GM19035 (cell line): ENCODE measurements around the gene TRPC4AP.

Experiments used
- ATAC-seq: cut with Tn5 transposase; IDR thresholded peaks from one replicate; pipeline ENCODE4 v1.9.1; 2021; ENCODE audit not compliant: unreplicated experiment

Gene TRPC4AP

DNA sequence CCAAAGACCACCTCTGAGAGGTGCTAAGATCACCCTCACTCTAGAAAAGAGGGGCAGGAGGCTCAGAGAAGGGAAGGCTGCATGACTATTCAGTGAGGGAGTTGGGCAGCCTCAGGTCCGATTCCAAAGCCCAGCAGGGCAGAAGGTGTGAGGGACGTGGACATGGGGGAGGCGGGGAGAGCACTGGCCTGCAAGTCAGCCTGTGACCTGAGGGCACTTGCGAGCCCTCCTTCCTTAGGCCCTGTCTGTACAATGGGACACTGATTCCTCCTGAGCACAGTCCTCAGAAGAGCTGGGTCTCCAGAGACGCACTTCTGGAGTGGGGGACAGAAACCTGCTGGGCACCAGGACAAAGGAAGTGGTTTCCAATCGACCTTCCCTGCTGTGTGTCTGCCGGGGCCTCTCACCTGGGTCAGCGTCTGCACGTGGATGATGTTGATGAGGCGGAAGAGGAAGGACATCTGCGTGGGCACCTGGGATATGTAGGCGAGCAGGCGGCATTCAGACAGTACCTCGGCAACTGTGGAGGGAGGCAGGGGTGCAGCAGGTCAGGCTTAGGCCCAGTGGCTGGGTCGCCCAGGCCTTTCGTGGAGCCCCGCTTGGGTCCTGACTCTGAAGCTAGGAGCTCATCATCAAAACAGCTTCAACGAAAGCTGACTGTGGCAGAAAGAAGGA, 88.4 kb downstream of the TRPC4AP start:
- no peak for ATAC-seq

DNA sequence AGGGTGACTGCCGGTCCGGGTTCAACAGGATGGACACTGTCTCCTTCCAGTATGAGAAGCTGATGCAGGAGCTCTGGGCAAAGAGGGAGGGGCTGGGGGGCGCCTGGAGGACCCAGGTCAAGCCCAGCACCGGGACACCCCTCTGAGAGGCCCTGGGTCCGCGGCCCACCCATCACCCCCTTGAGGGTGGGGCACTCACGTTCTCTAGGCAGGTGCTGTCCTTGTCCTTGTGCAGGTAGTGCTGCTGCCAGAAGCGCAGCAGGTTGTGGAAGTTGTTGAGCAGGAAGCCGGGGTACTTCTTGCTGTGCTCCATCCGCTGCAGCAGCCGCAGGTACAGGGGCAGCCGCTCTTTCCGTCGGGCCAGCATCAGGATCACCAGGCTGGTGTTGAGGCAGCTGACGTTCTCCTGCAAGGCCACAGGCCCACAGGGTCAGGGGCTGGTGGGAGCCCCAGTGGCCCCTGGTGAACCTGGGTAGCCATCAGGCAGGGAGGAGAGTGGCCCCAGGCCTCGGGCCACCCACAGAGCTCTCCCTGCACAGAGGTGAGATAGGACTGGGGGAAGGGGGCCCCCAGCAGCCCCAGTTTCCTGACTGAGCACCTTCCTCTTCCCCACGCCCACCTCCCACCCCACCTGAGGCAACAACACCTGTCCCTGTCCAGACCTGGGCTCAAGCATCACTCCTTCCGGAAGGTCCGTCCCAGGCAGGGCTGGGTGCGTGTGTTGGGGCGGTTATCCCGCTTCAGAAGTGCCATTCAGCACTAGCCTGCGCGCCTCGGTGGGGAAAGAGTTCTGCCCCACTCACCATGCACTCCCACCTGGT, 89.2 kb downstream of the TRPC4AP start:
- ATAC-seq: no peak

DNA sequence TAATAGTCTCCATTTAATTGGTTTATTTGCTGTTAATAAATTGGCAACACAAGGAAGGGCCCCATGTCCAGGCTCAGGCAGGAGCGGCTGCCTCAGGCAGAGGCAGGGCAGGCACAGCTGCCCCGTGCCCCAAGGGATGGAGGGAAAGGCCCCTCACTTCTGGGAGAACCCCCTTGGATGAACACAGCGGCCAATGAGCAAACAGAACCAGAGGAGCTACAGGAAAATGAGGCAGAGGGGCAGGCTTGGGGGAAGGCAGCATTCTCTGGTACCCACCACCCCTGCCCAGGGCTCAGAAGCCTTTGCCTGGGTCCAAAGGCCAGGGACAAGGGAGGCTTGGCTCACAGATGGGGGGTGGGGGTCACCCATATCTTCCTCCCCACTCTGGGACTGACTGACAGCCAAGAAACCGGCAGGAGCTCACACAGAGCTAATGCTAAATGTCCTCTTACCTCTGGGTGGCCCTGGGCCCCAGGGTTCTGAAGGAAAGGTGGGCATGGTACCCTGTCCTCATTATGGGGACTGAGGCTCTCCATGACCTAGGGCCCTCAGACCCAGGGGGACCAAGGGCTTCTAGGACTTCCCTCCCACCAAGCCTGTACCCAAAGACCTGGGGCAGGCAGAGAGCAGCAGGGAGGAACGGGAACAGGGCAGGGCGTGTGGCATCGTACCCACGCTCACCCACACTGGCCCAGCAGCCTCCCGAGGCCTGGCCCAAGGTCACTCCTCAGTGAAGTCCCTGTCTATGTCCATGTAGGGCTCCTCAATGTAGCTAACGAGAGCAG, 90.0 kb downstream of the TRPC4AP start:
- ATAC-seq: no peak

DNA sequence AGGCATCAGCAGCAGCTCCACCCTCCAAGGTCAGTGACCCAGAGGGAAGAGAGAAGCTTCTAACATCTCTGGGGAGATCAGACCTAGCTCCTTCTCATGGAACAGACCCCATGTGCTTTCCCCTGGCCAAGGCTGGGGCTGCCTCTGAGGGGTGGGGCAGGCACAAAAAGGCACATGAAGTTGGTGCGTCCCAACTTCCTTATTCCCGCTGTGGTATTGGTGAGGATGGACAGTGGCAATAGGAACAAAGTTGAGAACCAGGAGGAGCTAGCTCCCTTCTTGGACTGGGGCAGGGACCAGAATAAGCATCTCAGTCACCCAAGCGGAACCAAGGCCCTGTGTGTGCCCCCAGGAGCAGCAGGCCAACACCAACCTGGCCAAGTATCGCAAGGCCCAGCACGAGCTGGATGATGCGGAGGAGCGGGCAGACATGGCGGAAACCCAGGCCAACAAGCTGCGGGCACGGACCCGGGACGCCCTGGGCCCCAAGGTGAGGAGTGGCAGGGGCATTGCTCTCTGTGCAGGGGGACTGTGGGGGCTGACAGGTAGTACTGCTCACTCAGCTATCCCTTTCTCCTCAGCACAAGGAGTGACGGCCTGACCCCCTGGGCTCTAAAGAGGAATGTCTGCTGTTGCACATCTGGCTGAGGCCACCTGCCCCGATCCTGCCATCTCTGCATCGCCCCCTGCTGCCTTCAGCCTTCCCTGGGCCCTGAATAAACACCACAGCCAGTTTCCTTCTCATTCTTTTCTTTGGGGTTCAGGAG, 90.8 kb downstream of the TRPC4AP start:
- no peak for ATAC-seq

DNA sequence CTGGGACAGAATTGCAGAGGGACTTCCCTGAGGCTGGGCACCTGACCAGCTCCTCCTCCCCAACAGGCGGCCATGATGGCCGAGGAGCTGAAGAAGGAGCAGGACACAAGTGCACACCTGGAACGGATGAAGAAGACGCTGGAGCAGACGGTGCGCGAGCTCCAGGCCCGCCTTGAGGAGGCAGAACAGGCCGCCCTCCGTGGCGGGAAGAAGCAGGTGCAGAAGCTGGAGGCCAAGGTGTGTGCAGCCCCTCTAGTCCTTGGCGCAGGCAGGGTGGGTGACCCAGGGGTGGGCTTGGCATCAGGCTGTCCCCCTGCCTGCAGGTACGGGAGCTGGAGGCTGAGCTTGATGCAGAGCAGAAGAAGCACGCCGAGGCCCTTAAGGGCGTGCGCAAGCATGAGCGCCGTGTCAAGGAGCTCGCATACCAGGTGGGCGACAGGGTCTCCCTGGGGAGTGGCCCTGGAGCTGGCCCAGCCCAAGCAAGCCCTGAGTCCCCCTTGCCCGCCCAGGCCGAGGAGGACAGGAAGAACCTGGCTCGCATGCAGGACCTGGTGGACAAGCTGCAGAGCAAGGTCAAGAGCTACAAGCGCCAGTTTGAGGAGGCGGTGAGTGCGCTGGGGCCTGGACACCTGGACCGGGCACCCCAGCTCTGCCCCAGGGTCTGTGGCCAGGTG, 91.5 kb downstream of the TRPC4AP start:
- no peak for ATAC-seq

DNA sequence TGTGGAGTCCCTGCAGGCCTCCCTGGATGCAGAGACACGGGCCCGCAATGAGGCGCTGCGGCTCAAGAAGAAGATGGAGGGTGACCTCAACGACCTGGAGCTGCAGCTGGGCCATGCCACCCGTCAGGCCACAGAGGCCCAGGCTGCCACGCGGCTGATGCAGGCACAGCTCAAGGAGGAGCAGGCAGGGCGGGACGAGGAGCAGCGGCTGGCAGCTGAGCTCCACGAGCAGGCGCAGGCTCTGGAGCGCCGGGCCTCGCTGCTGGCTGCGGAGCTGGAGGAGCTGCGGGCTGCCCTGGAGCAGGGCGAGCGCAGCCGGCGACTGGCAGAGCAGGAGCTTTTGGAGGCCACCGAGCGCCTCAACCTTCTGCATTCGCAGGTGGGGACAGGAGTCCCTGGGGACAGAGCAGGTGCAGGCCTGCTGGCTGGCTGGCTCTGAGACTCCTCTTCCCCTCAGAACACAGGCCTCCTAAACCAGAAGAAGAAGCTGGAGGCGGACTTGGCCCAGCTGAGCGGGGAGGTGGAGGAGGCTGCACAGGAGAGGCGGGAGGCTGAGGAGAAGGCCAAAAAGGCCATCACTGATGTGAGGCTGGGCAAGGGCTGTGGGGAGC, 92.2 kb downstream of the TRPC4AP start:
- ATAC-seq: no peak

DNA sequence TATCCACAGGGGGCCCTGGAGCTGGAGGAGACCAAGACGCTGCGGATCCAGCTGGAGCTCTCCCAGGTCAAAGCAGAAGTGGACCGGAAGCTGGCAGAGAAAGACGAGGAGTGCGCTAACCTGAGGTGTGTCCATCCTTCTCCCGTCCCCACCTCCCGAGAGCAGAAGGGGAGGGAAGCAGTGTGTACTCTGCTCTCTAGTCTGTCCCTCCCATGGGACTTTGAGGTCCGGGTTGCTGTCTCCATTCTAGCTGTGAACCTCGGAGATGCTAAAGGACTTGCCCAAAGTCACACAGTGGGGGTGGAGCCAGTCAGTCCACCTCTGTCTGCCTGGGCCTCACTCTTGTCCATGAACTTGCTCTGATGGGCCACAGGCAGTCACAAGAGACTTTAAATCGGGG, 92.8 kb downstream of the TRPC4AP start:
- ATAC-seq: no peak

DNA sequence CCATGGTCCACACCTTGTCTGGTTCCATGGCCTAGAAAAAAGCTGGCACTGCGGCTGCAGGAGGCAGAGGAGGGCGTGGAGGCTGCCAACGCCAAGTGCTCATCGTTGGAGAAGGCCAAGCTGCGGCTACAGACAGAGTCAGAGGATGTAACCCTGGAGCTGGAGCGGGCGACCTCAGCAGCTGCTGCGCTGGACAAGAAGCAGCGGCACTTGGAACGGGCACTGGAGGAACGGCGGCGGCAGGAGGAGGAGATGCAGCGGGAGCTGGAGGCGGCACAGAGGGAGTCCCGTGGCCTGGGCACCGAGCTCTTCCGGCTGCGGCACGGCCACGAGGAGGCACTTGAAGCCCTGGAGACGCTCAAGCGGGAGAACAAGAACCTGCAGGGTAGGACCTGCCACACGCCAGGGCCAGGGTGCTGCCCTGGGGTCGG, 93.6 kb downstream of the TRPC4AP start:
- no peak for ATAC-seq

DNA sequence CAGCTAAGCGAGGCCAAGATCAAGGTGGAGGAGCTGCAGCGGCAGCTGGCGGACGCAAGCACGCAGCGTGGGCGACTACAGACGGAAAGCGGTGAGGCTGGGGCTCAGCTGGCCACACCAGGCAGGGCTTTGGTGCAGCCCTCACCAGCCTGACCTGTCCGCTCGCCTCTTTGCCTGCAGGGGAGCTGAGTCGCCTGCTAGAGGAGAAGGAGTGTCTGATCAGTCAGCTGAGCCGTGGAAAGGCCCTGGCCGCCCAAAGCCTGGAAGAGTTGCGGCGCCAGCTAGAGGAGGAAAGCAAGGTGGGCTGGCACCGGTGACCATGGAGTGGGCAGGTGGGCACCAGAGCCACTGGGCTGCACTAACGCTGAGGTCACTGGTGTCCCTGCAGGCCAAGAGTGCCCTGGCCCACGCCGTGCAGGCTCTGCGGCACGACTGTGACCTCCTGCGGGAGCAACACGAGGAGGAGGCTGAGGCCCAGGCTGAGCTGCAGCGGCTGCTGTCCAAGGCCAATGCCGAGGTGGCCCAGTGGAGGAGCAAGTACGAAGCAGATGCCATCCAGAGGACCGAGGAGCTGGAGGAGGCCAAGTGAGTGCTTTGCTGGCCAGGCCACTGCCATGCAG, 94.2 kb downstream of the TRPC4AP start:
- ATAC-seq: no peak

DNA sequence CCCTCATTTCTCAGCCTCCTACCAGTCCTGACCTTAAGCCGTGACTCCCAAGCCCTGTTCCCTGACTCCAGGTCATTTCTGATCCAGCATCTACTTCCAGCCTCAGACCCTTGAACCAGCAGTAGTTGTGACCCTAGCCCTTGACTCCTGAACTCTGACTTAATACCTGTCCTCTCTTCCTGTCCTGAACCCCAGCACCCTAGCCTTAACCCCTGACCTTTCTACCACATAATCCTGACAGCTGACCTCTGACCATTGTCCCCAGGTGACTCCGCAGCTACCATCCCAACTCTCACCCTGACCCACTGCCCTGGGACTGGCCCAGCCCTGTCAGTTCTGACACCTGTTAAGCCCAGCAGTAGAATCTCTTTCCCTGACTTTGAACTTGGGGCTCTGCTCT, 94.8 kb downstream of the TRPC4AP start:
- ATAC-seq: no peak

DNA sequence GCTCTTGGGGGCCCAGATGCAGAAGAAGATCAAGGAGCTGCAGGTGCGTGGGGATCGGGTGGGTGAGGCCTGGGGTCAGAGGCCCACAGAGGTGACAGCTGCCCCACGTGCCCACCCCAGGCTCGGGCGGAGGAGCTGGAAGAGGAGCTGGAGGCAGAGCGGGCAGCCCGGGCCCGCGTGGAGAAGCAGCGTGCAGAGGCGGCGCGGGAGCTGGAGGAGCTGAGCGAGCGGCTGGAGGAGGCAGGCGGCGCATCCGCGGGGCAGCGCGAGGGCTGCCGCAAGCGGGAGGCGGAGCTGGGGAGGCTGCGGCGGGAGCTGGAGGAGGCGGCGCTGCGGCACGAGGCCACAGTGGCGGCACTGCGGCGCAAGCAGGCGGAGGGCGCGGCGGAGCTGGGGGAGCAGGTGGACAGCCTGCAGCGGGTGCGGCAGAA, 95.5 kb downstream of the TRPC4AP start:
- no peak for ATAC-seq

DNA sequence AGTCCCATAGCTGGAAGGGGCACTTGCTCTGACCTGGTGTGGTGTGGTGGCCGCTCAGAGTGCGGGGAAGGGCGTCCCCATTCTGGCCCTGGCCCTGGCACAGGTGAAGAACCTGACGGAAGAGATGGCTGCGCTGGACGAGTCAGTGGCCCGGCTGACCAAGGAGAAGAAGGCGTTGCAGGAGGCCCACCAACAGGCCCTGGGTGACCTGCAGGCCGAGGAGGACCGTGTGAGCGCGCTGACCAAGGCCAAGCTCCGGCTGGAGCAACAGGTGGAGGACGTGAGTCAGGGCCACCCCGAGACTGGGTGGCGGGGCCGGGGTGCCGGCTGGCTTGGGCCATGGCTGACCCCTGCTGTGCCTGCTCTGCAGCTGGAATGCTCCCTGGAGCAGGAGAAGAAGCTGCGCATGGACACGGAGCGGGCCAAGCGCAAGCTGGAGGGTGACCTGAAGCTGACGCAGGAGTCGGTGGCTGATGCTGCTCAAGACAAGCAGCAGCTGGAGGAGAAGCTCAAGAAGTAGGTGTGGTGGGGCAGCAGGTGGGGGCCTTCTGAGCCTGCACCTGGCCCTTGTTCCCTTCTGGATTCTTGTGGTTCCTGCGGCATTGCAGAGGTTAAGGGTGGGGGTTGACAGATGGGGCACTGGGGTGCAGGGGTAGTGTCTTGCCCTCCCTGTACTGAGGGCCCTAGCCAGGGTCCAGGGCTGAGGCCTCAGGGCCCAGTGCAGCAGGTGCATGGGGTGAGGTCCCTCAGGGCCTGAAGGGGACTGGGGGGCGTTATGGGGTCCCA, 96.2 kb downstream of the TRPC4AP start:
- no peak for ATAC-seq

DNA sequence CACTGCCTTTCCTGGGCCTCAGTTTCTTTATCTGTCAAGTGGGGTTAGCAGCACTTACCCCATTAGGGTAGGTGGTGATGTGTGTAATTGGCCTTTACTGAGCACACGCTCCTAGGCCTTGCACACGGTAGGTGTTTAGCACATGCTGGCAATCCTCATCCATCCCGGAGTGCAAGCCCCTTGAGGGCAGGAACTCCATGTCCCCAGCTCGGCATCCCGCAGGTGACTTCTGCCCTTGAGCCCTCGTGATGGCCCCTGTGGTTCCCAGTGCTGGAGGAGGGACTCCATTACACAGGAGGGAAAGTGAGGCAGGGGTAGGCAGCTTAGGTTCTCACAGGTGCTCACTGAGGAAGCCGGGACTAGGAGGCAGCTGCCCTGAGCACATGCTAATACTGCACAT, 96.9 kb downstream of the TRPC4AP start:
- ATAC-seq: no peak

DNA sequence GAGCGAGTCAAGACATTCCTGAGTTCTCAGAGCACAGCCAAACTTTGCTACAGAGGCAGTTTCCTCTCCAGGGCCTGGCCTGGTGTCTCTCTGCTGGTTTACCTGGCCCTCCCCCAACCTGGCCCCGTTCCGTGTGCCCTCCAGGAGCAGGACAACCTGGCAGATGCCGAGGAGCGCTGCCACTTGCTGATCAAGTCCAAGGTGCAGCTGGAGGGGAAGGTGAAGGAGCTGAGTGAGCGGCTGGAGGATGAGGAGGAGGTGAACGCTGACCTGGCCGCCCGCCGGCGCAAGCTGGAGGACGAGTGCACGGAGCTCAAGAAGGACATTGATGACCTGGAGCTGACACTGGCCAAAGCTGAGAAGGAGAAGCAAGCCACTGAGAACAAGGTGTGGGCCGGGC, 97.4 kb downstream of the TRPC4AP start:
- no peak for ATAC-seq

DNA sequence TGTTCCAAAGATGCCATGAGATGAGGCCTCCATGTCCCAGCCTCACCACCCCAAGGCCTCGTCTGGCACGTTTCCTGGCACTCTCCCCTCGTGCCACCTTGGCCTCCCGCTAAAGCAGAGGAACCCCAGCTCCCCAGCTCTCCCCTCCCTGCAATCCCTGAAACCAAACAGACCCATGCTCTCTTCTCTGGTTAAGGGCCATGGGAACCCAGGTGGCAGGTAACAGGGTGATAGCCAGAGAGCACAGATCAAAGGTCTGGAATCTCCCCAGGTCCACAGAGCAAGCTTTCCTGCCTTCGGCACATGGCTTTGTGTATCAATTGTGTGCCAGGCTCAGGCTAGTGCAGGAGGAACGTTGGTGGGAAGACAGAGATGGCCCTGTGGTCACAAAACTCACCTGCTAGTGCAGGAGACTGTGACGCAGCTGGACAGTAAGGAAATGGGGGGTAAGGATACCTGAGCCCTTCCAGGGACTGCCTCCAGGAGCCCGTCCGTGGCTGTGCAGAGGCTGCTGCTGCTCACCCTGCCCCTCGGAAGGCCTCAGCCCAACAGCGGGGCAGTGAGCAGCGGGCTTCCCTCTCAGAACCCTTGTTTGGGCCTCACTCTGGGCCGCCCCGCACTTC, 98.0 kb downstream of the TRPC4AP start:
- no peak for ATAC-seq

DNA sequence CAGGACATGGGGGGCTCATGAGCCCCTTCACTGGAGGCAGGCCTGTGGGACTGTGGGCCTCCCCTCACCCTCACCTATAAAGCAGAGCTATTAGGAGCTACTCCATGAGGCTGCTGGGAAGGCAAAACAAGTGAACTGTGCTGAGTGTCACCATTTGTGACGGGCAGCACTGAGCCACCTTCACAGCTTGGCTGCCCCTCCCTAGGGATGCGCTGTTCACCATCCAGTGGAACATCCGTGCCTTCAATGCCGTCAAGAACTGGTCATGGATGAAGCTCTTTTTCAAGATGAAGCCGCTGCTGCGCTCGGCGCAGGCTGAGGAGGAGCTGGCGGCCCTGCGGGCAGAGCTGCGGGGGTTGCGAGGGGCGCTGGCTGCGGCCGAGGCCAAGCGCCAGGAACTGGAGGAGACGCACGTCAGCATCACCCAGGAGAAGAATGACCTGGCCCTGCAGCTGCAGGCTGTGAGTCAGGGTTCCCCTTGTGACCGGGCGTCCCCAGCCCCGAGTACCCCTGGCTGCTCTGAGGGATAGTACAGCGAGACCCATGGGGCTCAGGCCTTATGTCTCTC, 98.6 kb downstream of the TRPC4AP start:
- no peak for ATAC-seq

DNA sequence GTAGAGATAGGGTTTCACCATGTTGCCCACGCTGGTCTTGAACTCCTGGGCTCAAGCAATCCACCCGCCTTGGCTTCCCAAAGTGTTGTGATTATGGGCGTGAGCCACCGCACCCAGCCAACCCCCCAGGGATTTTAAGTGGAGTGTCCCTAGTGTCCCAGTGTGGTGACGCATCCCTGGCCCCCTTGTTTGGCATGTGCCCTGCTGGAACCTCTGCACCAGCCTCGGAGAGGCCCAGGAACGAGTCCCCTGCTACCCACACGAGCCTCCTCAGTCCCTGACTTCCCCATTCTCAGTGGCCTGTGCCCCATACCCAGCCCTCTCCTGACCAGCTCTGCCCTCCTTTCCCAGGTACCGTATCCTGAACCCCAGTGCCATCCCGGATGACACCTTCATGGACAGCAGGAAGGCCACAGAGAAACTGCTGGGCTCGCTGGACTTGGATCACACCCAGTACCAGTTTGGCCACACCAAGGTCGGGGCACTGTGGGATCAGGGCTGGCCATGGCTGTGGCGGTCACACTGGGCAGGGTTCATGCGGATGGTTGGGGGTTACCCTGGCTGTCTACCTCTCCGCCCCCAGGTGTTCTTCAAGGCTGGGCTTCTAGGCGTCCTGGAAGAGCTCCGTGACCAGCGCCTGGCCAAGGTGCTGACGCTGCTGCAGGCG, 99.7 kb downstream of the TRPC4AP start:
- no peak for ATAC-seq
